ENCODE data around the gene PRR35.

PRR35 gene

GRCh38 chr16:598823-599739 lies 38.9 kb downstream of the PRR35 start:
- DNase-seq = no peak

- DNase-seq = no peak
These were observed 40.6 kb downstream of the PRR35 start for GRCh38 chr16:600781-601180.

GRCh38 chr16:603933-604332 lies 43.7 kb downstream of the PRR35 start:
- no peak for DNase-seq

GRCh38 chr16:606656-607307 lies 46.6 kb downstream of the PRR35 start:
- DNase-seq = no peak

GRCh38 chr16:608019-608418 lies 47.8 kb downstream of the PRR35 start:
- no peak for DNase-seq

- no peak for DNase-seq
These were observed 49.1 kb downstream of the PRR35 start for GRCh38 chr16:609316-609715.

- DNase-seq = no peak
These were observed 49.8 kb downstream of the PRR35 start for GRCh38 chr16:609984-610383.

GRCh38 chr16:610513-611381 lies 50.6 kb downstream of the PRR35 start:
- DNase-seq = peak; percentile 13

GRCh38 chr16:615122-615521 lies 54.9 kb downstream of the PRR35 start:
- DNase-seq = no peak

Data from DMS79 treated with DMSO at 0.1 percent for 48 hours (cell line).